Measurements from ENCODE around the gene BCAN.

The BCAN gene

GRCh38 chr1:156670791-156671190 is 28.9 kb downstream of the BCAN start:
- Histone ChIP-seq H3K4me1 (no peaks in the 10 kb centered on the region), H2AFZ (no peak overlapping the region), H3K4me3 (ENCODE audit: low read depth, low read length) (no peak overlapping the region), H3K36me3 (ENCODE audit: control insufficient read depth, insufficient read depth, low read length) (no peaks in the 10 kb centered on the region), H3K27ac (no peak overlapping the region), H3K79me2 (no peaks in the 10 kb centered on the region), H3K4me2 (ENCODE audit: low read length) (no peak overlapping the region), H3K27me3 (ENCODE audit: control insufficient read depth, insufficient read depth, low read length) (no peaks in the 10 kb centered on the region), H3K9me3 (ENCODE audit: control insufficient read depth, low read length) (no peaks in the 10 kb centered on the region), H3K9ac (no peak overlapping the region)
- TF ChIP-seq CTCF (IDR thresholded peaks at IDR 0.05) = no peak

GRCh38 chr1:156671804-156672203 is 29.9 kb downstream of the BCAN start:
- Histone ChIP-seq H3K4me1 (no peaks in the 10 kb centered on the region), H2AFZ (no peak overlapping the region), H3K79me2 (no peaks in the 10 kb centered on the region), H3K9ac (no peak overlapping the region), H3K4me2 (ENCODE audit: low read length) (no peak overlapping the region), H3K36me3 (ENCODE audit: control insufficient read depth, insufficient read depth, low read length) (no peaks in the 10 kb centered on the region), H3K9me3 (ENCODE audit: control insufficient read depth, low read length) (no peaks in the 10 kb centered on the region), H3K27me3 (ENCODE audit: control insufficient read depth, insufficient read depth, low read length) (peaks cover under 1% of the 10 kb centered on the region), H3K4me3 (ENCODE audit: low read depth, low read length) (no peak overlapping the region), H3K27ac (no peak overlapping the region)
- no peak for TF ChIP-seq CTCF (IDR thresholded peaks at IDR 0.05)

- Histone ChIP-seq H3K27ac (no peak overlapping the region), H3K27me3 (ENCODE audit: control insufficient read depth, insufficient read depth, low read length) (peaks cover 5% of the 10 kb centered on the region), H3K79me2 (no peaks in the 10 kb centered on the region), H3K4me1 (no peaks in the 10 kb centered on the region), H2AFZ (no peak overlapping the region), H3K4me2 (ENCODE audit: low read length) (no peak overlapping the region), H3K9ac (no peak overlapping the region), H3K36me3 (ENCODE audit: control insufficient read depth, insufficient read depth, low read length) (no peaks in the 10 kb centered on the region), H3K4me3 (ENCODE audit: low read depth, low read length) (no peak overlapping the region), H3K9me3 (ENCODE audit: control insufficient read depth, low read length) (no peaks in the 10 kb centered on the region)
- no peak for TF ChIP-seq CTCF (IDR thresholded peaks at IDR 0.05)
These were observed 31.6 kb downstream of the BCAN start for GRCh38 chr1:156673387-156674121.

GRCh38 chr1:156675210-156676113 is 33.5 kb downstream of the BCAN start:
- Histone ChIP-seq H3K9ac (no peak overlapping the region), H3K4me2 (ENCODE audit: low read length) (peak overlapping the region; percentile 22), H3K4me3 (ENCODE audit: low read depth, low read length) (peak overlapping the region; percentile 6), H3K27me3 (ENCODE audit: control insufficient read depth, insufficient read depth, low read length) (peaks cover 9% of the 10 kb centered on the region), H3K9me3 (ENCODE audit: control insufficient read depth, low read length) (no peaks in the 10 kb centered on the region), H3K36me3 (ENCODE audit: control insufficient read depth, insufficient read depth, low read length) (no peaks in the 10 kb centered on the region), H2AFZ (no peak overlapping the region), H3K79me2 (no peaks in the 10 kb centered on the region), H3K27ac (no peak overlapping the region), H3K4me1 (no peaks in the 10 kb centered on the region)
- TF ChIP-seq CTCF (IDR thresholded peaks at IDR 0.05) = no peak

All from parathyroid adenoma (tissue), 2 donors.